IMR-90 (cell line): ENCODE data around the gene PIP5K1B. TPM values are rescaled to one million over a fixed set of nuclear protein-coding genes. Genes with fewer than 3 reads are reported as not detected.

Experiments used
- ATAC-seq: fragments of 200-7000 bp; cut with Tn5 transposase; 2 replicates; pipeline ENCODE4 v1.9.1; 2020; ENCODE audit warnings: low read depth, mild to moderate bottlenecking, moderate library complexity
- BruUV-seq: library from RNA; stranded (reverse); fragments of 400-500 nt; replicated peaks from 2 replicates; lab custom pipeline; 2021; lab: Mats Ljungman, UMichigan
- CTCF ChIA-PET: fragments of 300-600 bp; formaldehyde crosslinking; extraction: SDS; loops from one replicate; lab custom pipeline; 2021; ENCODE audit warnings: antibody characterized with exemption; lab: Yijun Ruan, JAX
- POLR2A ChIA-PET: fragments of 300-600 bp; sonication (Branson Sonifier 250); formaldehyde crosslinking; loops from one replicate; lab custom pipeline; 2022; ENCODE audit warnings: antibody characterized with exemption; ENCODE audit not compliant: unreplicated experiment; lab: Charles Lee
- DNase-seq: peaks from one replicate; pipeline ENCODE4 v3.0.0; 2013
- H2AFZ ChIP-seq: replicated peaks from 2 replicates; pipeline ENCODE3; 2013; ENCODE audit warnings: low read length, mild to moderate bottlenecking; ENCODE audit not compliant: poor library complexity
- H2AK5ac ChIP-seq: 2 replicates; pipeline ENCODE4 v1.6.1; 2013; ENCODE audit warnings: low read depth, low read length, inconsistent platforms
- H2AK9ac ChIP-seq: replicated peaks from 2 replicates; pipeline ENCODE3; 2013; ENCODE audit warnings: mild to moderate bottlenecking, low read depth, low read length, moderate library complexity; ENCODE audit not compliant: poor library complexity
- H2BK120ac ChIP-seq: 2 replicates; pipeline ENCODE4 v1.6.1; 2013; ENCODE audit warnings: low read depth, low read length, inconsistent platforms
- H2BK15ac ChIP-seq: 3 replicates; pipeline ENCODE4 v1.6.1; 2013; ENCODE audit warnings: low read depth, low read length, inconsistent platforms
- H2BK20ac ChIP-seq: 2 replicates; pipeline ENCODE4 v1.6.1; 2013; ENCODE audit warnings: low read depth, mild to moderate bottlenecking, inconsistent platforms, low read length, moderate library complexity
- H2BK5ac ChIP-seq: 2 replicates; pipeline ENCODE4 v1.6.1; 2013; ENCODE audit warnings: mild to moderate bottlenecking, low read depth, low read length, inconsistent platforms; ENCODE audit not compliant: poor library complexity, severe bottlenecking
- H3K14ac ChIP-seq: replicated peaks from 2 replicates; pipeline ENCODE4 v1.6.1; 2013; ENCODE audit warnings: low read depth, low read length, inconsistent platforms
- H3K18ac ChIP-seq: 2 replicates; pipeline ENCODE4 v1.6.1; 2013; ENCODE audit warnings: low read depth, low read length, control low read depth
- H3K23ac ChIP-seq: 2 replicates; pipeline ENCODE4 v1.6.1; 2013; ENCODE audit warnings: low read depth, low read length, inconsistent platforms
- H3K27ac ChIP-seq: 2 replicates; pipeline ENCODE4 v1.5.1; 2013; ENCODE audit warnings: mild to moderate bottlenecking, control low read depth, low read length; ENCODE audit not compliant: insufficient read depth
- H3K27me3 ChIP-seq: 2 replicates; pipeline ENCODE4 v1.6.1; 2013; ENCODE audit warnings: low read length; ENCODE audit not compliant: control insufficient read depth, insufficient read depth
- H3K36me3 ChIP-seq: 2 replicates; pipeline ENCODE4 v1.6.1; 2013; ENCODE audit warnings: low read length, mixed read lengths; ENCODE audit not compliant: control insufficient read depth, insufficient read depth
- H3K4ac ChIP-seq: 2 replicates; pipeline ENCODE4 v1.6.1; 2013; ENCODE audit warnings: low read depth, low read length, inconsistent platforms
- H3K4me1 ChIP-seq: 2 replicates; pipeline ENCODE4 v1.6.1; 2013; ENCODE audit warnings: low read length, mixed read lengths; ENCODE audit not compliant: control insufficient read depth, insufficient read depth
- H3K4me2 ChIP-seq: 2 replicates; pipeline ENCODE4 v1.6.1; 2013; ENCODE audit warnings: low read depth, mild to moderate bottlenecking, control low read depth, low read length, moderate library complexity
- H3K4me3 ChIP-seq: 2 replicates; pipeline ENCODE4 v1.5.1; 2013; ENCODE audit warnings: low read depth, mild to moderate bottlenecking, control low read depth, low read length, moderate library complexity; ENCODE audit not compliant: insufficient read depth
- H3K56ac ChIP-seq: 2 replicates; pipeline ENCODE4 v1.6.1; 2013; ENCODE audit warnings: low read length, inconsistent platforms; ENCODE audit not compliant: insufficient read depth; ENCODE audit errors: extremely low read depth
- H3K79me1 ChIP-seq, 2 experiments: 2 replicates each; pipeline ENCODE4 v1.6.1; 2013; ENCODE audit warnings: low read length in 2 of 2, inconsistent platforms in 1 of 2, low read depth in 1 of 2
- H3K9ac ChIP-seq: 2 replicates; pipeline ENCODE4 v1.6.1; 2013; ENCODE audit warnings: low read depth, low read length, control low read depth
- H3K9me1 ChIP-seq: 2 replicates; pipeline ENCODE4 v1.6.1; 2013; ENCODE audit warnings: low read length, inconsistent platforms; ENCODE audit not compliant: insufficient read depth
- H3K9me3 ChIP-seq: 2 replicates; pipeline ENCODE4 v1.6.1; 2013; ENCODE audit warnings: low read length; ENCODE audit not compliant: control insufficient read depth, insufficient read depth
- H4K20me1 ChIP-seq: 2 replicates; pipeline ENCODE4 v1.6.1; 2013; ENCODE audit warnings: low read length, inconsistent platforms; ENCODE audit not compliant: insufficient read depth
- H4K5ac ChIP-seq: 2 replicates; pipeline ENCODE4 v1.6.1; 2013; ENCODE audit warnings: mild to moderate bottlenecking, low read depth, low read length, control low read depth
- H4K8ac ChIP-seq, 2 experiments: 2 replicates each; pipeline ENCODE4 v1.6.1; 2013; ENCODE audit warnings: low read depth in 2 of 2, low read length in 2 of 2, control low read depth in 1 of 2, inconsistent platforms in 1 of 2
- H4K91ac ChIP-seq: 2 replicates; pipeline ENCODE4 v1.6.1; 2013; ENCODE audit warnings: low read depth, low read length, inconsistent platforms; ENCODE audit not compliant: insufficient read depth
- BHLHE40 ChIP-seq: fragments of 150-350 bp; IDR thresholded peaks from 2 replicates; pipeline ENCODE4 v1.6.1; 2016; ENCODE audit warnings: mild to moderate bottlenecking, low read depth, low read length
- CEBPB ChIP-seq: IDR thresholded peaks from 2 replicates; pipeline ENCODE4 v1.6.1; 2012; ENCODE audit warnings: low read depth, low read length, improper control_type of control experiment
- CHD1 ChIP-seq: IDR thresholded peaks from 2 replicates; pipeline ENCODE4 v1.6.1; 2012; ENCODE audit warnings: low read depth, low read length, improper control_type of control experiment
- FOS ChIP-seq: fragments of 150-350 bp; IDR thresholded peaks from 2 replicates; pipeline ENCODE4 v1.6.1; 2016; ENCODE audit warnings: low read depth, low read length
- MAFK ChIP-seq: IDR thresholded peaks from 2 replicates; pipeline ENCODE4 v1.6.1; 2012; ENCODE audit warnings: low read depth, low read length, improper control_type of control experiment
- MAZ ChIP-seq: IDR thresholded peaks from 2 replicates; pipeline ENCODE4 v1.6.1; 2012; ENCODE audit warnings: low read depth, mild to moderate bottlenecking, low read length, improper control_type of control experiment, moderate library complexity, borderline replicate concordance
- MXI1 ChIP-seq: IDR thresholded peaks from 2 replicates; pipeline ENCODE4 v1.6.1; 2012; ENCODE audit warnings: low read depth, mild to moderate bottlenecking, low read length, moderate library complexity, borderline replicate concordance
- NFE2L2 ChIP-seq: fragments of 150-350 bp; IDR thresholded peaks from 2 replicates; pipeline ENCODE4 v1.6.1; 2016; ENCODE audit warnings: low read depth, mild to moderate bottlenecking, low read length
- POLR2A ChIP-seq: IDR thresholded peaks from 2 replicates; pipeline ENCODE4 v1.6.1; 2012; ENCODE audit warnings: mild to moderate bottlenecking, low read depth, low read length
- RAD21 ChIP-seq: IDR thresholded peaks from 2 replicates; pipeline ENCODE4 v1.6.1; 2012; ENCODE audit warnings: low read length, improper control_type of control experiment
- RCOR1 ChIP-seq: IDR thresholded peaks from 2 replicates; pipeline ENCODE4 v1.6.1; 2012; ENCODE audit warnings: mild to moderate bottlenecking, low read length, improper control_type of control experiment; ENCODE audit not compliant: insufficient replicate concordance
- RFX5 ChIP-seq: IDR thresholded peaks from 2 replicates; pipeline ENCODE4 v1.8.0; 2012; ENCODE audit warnings: low read depth, mild to moderate bottlenecking, low read length, moderate library complexity
- SMC3 ChIP-seq: fragments of 150-350 bp; IDR thresholded peaks from 2 replicates; pipeline ENCODE4 v1.6.1; 2016; ENCODE audit warnings: low read depth, mild to moderate bottlenecking, antibody characterized with exemption, low read length, moderate library complexity
- WGBS, 2 experiments: methylation state at CpG; one replicate each; pipeline versions ENCODE4 v1.1.5 to v1.1.7; 2013; ENCODE audit warnings: missing lambda C conversion rate in 2 of 2; ENCODE audit not compliant: insufficient read length in 1 of 2; ENCODE audit errors: extremely low coverage in 2 of 2; 5-methylcytosine and 5-hydroxymethylcytosine counted together
- dilution Hi-C: fragments of 300-500 bp; cut with HindIII; formaldehyde crosslinking; loops from one replicate; pipeline ENCODE4 v1.14.3; 2018; ENCODE audit warnings: low sequenced_read_pairs; ENCODE audit not compliant: unreplicated experiment
- in situ Hi-C: fragments of 300-500 bp; cut with MboI; formaldehyde crosslinking; loops from 3 replicates; pipeline ENCODE4 v1.14.3; 2019; ENCODE audit warnings: low sequenced_read_pairs, inconsistent platforms, mixed read lengths
- intact Hi-C: fragments of 100-400 bp; cut with micrococcal nuclease; formaldehyde crosslinking; loops from 2 replicates; pipeline ENCODE4 v1.10.0; 2022
- polyA plus RNA-seq, 3 experiments: library from polyadenylated mRNA; depleted of rRNA; stranded (reverse); fragments of >200 nt; gene quantifications; 2 replicates each; pipeline ENCODE4 v1.2.3, GENCODE V29; 2012; ENCODE audit warnings: low replicate concordance in 1 of 3
- total RNA-seq: library from RNA; depleted of rRNA; stranded (reverse); fragments of >200 nt; gene quantifications from 2 replicates; pipeline ENCODE4 v1.2.3, GENCODE V29; 2012
- TF ChIP-seq, protein P1 (sequence below): fragments of 150-350 bp; IDR thresholded peaks from 2 replicates; pipeline ENCODE4 v1.6.1; 2017; ENCODE audit warnings: mild to moderate bottlenecking, antibody characterized with exemption, low read length, low read depth
- TF ChIP-seq, protein P2 (sequence below): fragments of 150-350 bp; IDR thresholded peaks from 2 replicates; pipeline ENCODE4 v1.6.1; 2016; ENCODE audit warnings: low read depth, mild to moderate bottlenecking, low read length, moderate library complexity, borderline replicate concordance
- TF ChIP-seq, protein P3 (sequence below): conservative IDR thresholded peaks from 2 replicates; pipeline ENCODE4 v1.5.1; 2012; ENCODE audit warnings: mild to moderate bottlenecking, low read depth, low read length, improper control_type of control experiment

Gene PIP5K1B
- total and polyA plus RNA-seq, 2 of the 4 experiments (the other 2 are of a cell fraction): not detected

DNA sequence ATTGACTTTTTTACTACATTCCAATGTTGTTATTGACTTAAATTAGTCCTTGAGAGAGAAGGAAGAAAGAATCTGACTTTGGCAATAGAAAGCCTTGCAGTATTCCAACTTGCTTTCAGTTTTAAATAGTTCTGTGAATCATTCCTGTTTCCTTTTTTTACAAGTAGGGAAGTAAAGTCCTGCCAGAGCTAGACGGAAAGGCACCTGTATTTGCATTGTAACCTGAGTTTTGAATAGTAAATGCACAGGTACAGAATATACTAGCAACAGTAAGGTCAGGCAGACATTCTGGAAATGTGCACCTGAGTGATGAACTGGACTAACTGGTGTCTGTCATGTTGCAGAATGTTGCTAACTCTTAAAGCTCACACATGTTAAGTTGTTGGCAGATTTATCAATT is 208.0 kb downstream of the PIP5K1B start:
- intact Hi-C loops: no loop called here
- Histone ChIP-seq H2AFZ (no peak overlapping the region), H3K18ac (no peak overlapping the region), H3K27ac (no peak overlapping the region), H2BK5ac (no peak overlapping the region), H3K4me2 (no peak overlapping the region), H4K8ac (no peak overlapping the region), H4K91ac (no peak overlapping the region), H2BK20ac (no peak overlapping the region), H4K20me1 (no peaks in the 10 kb centered on the region), H3K27me3 (no peaks in the 10 kb centered on the region), H3K4me1 (no peaks in the 10 kb centered on the region), H3K79me1 (no peaks in the 10 kb centered on the region), H3K4me3 (no peak overlapping the region), H3K23ac (no peak overlapping the region), H2AK9ac (no peak overlapping the region), H4K5ac (no peak overlapping the region), H3K36me3 (no peaks in the 10 kb centered on the region), H3K14ac (no peak overlapping the region), H3K56ac (no peak overlapping the region), H3K9me3 (no peaks in the 10 kb centered on the region), H3K9me1 (no peaks in the 10 kb centered on the region), H2BK120ac (no peak overlapping the region), H3K9ac (no peak overlapping the region), H3K4ac (no peak overlapping the region), H2AK5ac (no peak overlapping the region), H2BK15ac (no peak overlapping the region)
- POLR2A ChIA-PET: no interaction called here
- BruUV-seq: no TSS peak
- dilution Hi-C loops: no loop called here
- DNase-seq (no peak), ATAC-seq (no peak)
- WGBS, 2 experiments: no CpG with 5 or more reads among the region's 1 CpG
- CTCF ChIA-PET: interaction anchor here (0.6 kb wide), 1 partner anchor 58 kb away, joined by 3 read pairs; no protein-coding TSS in a partner anchor
- TF ChIP-seq, protein P1, sequence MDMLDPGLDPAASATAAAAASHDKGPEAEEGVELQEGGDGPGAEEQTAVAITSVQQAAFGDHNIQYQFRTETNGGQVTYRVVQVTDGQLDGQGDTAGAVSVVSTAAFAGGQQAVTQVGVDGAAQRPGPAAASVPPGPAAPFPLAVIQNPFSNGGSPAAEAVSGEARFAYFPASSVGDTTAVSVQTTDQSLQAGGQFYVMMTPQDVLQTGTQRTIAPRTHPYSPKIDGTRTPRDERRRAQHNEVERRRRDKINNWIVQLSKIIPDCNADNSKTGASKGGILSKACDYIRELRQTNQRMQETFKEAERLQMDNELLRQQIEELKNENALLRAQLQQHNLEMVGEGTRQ: no peak
- TF ChIP-seq SMC3 (no peak), MAFK (no peak), RAD21 (no peak), RCOR1 (no peak), CHD1 (no peak), NFE2L2 (no peak), MXI1 (no peak), POLR2A (no peak), MAZ (no peak), BHLHE40 (no peak), CEBPB (no peak), RFX5 (no peak), FOS (no peak)
- TF ChIP-seq, protein P2, sequence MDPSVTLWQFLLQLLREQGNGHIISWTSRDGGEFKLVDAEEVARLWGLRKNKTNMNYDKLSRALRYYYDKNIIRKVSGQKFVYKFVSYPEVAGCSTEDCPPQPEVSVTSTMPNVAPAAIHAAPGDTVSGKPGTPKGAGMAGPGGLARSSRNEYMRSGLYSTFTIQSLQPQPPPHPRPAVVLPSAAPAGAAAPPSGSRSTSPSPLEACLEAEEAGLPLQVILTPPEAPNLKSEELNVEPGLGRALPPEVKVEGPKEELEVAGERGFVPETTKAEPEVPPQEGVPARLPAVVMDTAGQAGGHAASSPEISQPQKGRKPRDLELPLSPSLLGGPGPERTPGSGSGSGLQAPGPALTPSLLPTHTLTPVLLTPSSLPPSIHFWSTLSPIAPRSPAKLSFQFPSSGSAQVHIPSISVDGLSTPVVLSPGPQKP: no peak
- TF ChIP-seq, protein P3, sequence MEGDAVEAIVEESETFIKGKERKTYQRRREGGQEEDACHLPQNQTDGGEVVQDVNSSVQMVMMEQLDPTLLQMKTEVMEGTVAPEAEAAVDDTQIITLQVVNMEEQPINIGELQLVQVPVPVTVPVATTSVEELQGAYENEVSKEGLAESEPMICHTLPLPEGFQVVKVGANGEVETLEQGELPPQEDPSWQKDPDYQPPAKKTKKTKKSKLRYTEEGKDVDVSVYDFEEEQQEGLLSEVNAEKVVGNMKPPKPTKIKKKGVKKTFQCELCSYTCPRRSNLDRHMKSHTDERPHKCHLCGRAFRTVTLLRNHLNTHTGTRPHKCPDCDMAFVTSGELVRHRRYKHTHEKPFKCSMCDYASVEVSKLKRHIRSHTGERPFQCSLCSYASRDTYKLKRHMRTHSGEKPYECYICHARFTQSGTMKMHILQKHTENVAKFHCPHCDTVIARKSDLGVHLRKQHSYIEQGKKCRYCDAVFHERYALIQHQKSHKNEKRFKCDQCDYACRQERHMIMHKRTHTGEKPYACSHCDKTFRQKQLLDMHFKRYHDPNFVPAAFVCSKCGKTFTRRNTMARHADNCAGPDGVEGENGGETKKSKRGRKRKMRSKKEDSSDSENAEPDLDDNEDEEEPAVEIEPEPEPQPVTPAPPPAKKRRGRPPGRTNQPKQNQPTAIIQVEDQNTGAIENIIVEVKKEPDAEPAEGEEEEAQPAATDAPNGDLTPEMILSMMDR: no peak
- in situ Hi-C loops: no loop called here
